Smooth muscle cell (in vitro differentiated cells): ENCODE results near the gene PPAT. TPM values are rescaled to one million over a fixed set of nuclear protein-coding genes. Genes with fewer than 3 reads are reported as not detected.
A peak's percentile ranks its signal among the peaks of the same experiment; 100 is the strongest.

ENCODE experiments used
- DNase-seq: peaks from one replicate; lab custom pipeline; 2025; ENCODE audit not compliant: unreplicated experiment; lab: John Stamatoyannopoulos, UW
- H2AFZ ChIP-seq: fragments of 200-600 bp; sonication (generic); 2 replicates; pipeline ENCODE4 v1.6.0; 2016; ENCODE audit warnings: antibody characterized with exemption, low read depth, mild to moderate bottlenecking
- H3F3A ChIP-seq: fragments of 200-600 bp; sonication (generic); 2 replicates; pipeline ENCODE4 v1.6.0; 2017; ENCODE audit warnings: antibody characterized with exemption, low read depth
- H3K27ac ChIP-seq: fragments of 200-600 bp; sonication (generic); 2 replicates; pipeline ENCODE4 v1.5.1; 2016; ENCODE audit warnings: low read depth, mild to moderate bottlenecking
- H3K27me3 ChIP-seq: fragments of 200-600 bp; sonication (generic); 2 replicates; pipeline ENCODE4 v1.6.1; 2016; ENCODE audit warnings: low read depth, mild to moderate bottlenecking
- H3K36me3 ChIP-seq: fragments of 200-600 bp; sonication (generic); 2 replicates; pipeline ENCODE4 v1.5.1; 2016; ENCODE audit warnings: low read depth
- H3K4me1 ChIP-seq: fragments of 200-600 bp; sonication (generic); 2 replicates; pipeline ENCODE4 v1.5.1; 2016; ENCODE audit warnings: low read depth
- H3K4me2 ChIP-seq: fragments of 200-600 bp; sonication (generic); 2 replicates; pipeline ENCODE4 v1.6.0; 2016; ENCODE audit warnings: mild to moderate bottlenecking
- H3K4me3 ChIP-seq: fragments of 200-600 bp; sonication (generic); 2 replicates; pipeline ENCODE4 v1.5.1; 2016; ENCODE audit warnings: mild to moderate bottlenecking
- H3K79me2 ChIP-seq: fragments of 200-600 bp; sonication (generic); 2 replicates; pipeline ENCODE4 v1.6.0; 2016; ENCODE audit warnings: low read depth, mild to moderate bottlenecking
- H3K9ac ChIP-seq: fragments of 200-600 bp; sonication (generic); 2 replicates; pipeline ENCODE4 v1.6.0; 2016; ENCODE audit warnings: low read depth
- H3K9me3 ChIP-seq: fragments of 200-600 bp; sonication (generic); replicated peaks from 2 replicates; pipeline ENCODE4 v1.5.1; 2016; ENCODE audit warnings: low read depth
- H4K20me1 ChIP-seq: fragments of 200-600 bp; sonication (generic); 2 replicates; pipeline ENCODE4 v1.6.0; 2016; ENCODE audit warnings: low read depth
- WGBS: methylation state at CpG from one replicate; pipeline ENCODE4 v1.1.7; 2016; ENCODE audit warnings: low lambda C conversion rate; 5-methylcytosine and 5-hydroxymethylcytosine counted together
- polyA plus RNA-seq: library from polyadenylated mRNA; unstranded; fragments of >200 nt; fragmentation: Nextera tagmentation; extraction: Ambion mirVana; gene quantifications from 2 replicates; pipeline ENCODE4 v1.2.1, GENCODE V29; 2016
- total RNA-seq: library from RNA; depleted of rRNA; stranded (reverse); fragments of >200 nt; gene quantifications from 2 replicates; pipeline ENCODE4 v1.2.3, GENCODE V29; 2014
- TF ChIP-seq, protein P1 (sequence below): fragments of 200-600 bp; sonication (generic); IDR thresholded peaks from 2 replicates; pipeline ENCODE4 v1.5.1; 2017; ENCODE audit warnings: borderline replicate concordance, mild to moderate bottlenecking, antibody characterized with exemption; ENCODE audit not compliant: insufficient read depth, poor library complexity, severe bottlenecking

PPAT gene
- total and polyA plus RNA-seq, 2 experiments from 2014 or later: 11.6 to 26.8 TPM

DNA sequence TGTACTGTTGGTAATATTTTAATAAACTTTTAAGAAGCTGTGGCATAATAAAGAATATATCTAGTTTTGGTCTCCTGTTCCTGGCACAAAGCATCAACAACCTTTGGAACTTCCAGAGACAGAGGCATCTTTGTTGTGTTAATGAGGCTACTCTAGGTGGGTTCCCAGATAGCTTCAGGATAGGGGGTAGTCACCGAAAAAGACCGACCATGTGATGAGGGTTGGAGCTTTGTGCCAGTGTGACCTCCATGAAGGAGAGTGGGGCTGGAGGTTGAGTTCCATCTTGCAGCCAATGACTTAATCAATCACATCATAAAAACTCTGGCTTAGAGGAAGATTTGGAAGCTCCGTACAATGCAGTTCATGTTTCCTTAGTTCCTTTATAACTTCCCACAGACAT lies 9.9 kb downstream of the PPAT start:
- no peaks in the 10 kb centered on the region for H3F3A ChIP-seq
- H3K27ac ChIP-seq: no peak overlapping the region
- WGBS: 73% methylated on average over 3 of the region's 3 CpGs
- no peak overlapping the region for H2AFZ ChIP-seq
- H3K79me2 ChIP-seq: peaks cover 95% of the 10 kb centered on the region
- no peaks in the 10 kb centered on the region for H3K27me3 ChIP-seq
- no peak overlapping the region for H3K4me2 ChIP-seq
- no peak for DNase-seq
- TF ChIP-seq, protein P1, sequence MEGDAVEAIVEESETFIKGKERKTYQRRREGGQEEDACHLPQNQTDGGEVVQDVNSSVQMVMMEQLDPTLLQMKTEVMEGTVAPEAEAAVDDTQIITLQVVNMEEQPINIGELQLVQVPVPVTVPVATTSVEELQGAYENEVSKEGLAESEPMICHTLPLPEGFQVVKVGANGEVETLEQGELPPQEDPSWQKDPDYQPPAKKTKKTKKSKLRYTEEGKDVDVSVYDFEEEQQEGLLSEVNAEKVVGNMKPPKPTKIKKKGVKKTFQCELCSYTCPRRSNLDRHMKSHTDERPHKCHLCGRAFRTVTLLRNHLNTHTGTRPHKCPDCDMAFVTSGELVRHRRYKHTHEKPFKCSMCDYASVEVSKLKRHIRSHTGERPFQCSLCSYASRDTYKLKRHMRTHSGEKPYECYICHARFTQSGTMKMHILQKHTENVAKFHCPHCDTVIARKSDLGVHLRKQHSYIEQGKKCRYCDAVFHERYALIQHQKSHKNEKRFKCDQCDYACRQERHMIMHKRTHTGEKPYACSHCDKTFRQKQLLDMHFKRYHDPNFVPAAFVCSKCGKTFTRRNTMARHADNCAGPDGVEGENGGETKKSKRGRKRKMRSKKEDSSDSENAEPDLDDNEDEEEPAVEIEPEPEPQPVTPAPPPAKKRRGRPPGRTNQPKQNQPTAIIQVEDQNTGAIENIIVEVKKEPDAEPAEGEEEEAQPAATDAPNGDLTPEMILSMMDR: no peak
- H3K4me3 ChIP-seq: no peak overlapping the region
- H3K36me3 ChIP-seq: no peaks in the 10 kb centered on the region
- no peaks in the 10 kb centered on the region for H3K4me1 ChIP-seq
- peaks cover 12% of the 10 kb centered on the region for H4K20me1 ChIP-seq
- no peak overlapping the region for H3K9ac ChIP-seq
- no peaks in the 10 kb centered on the region for H3K9me3 ChIP-seq

DNA sequence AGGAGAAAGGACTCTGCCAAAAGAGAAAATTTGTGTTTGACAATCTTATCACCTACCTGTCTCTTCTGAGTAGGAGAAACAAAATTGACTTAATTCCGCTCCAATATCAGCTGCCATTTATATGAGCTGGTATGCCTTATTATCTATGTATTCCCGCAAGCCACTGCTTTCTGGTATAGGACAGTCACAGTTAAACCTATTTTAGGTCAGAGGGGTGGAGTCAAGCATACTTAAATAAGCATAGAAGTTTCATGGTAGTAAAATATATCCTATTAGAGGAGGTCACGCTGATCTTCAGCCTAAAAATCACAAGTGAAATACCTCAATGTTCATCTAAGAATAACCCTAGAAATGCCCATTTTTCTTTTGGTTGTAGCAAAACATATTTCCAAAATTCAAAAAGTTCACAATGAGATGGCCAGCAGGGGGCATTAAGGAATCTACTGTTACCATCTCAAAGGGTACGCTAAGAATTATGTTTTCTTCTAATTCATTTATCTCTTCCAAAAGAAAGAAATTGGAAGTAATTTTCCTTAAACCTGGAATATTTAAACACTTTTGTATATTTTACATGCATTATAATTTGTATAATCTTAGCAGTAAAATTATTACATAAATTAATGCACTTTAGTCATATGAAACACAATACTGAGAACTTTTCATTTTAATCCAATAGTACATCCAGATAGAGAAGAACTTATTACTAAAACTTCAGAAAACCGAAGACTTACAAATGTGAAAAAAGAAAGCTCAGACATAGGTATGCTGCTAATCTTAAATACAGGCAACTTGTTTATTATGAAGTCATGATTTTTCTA lies 10.5 kb downstream of the PPAT start:
- Histone ChIP-seq H3K27me3 (no peaks in the 10 kb centered on the region), H3K4me2 (no peak overlapping the region), H3F3A (no peaks in the 10 kb centered on the region), H3K4me1 (no peaks in the 10 kb centered on the region), H3K36me3 (no peaks in the 10 kb centered on the region), H3K4me3 (no peak overlapping the region), H3K27ac (no peak overlapping the region), H3K79me2 (peaks cover 95% of the 10 kb centered on the region), H4K20me1 (peaks cover 12% of the 10 kb centered on the region), H3K9ac (no peak overlapping the region), H2AFZ (no peak overlapping the region), H3K9me3 (no peaks in the 10 kb centered on the region)
- 78% methylated on average over 5 of the region's 5 CpGs for WGBS
- no peak for DNase-seq
- TF ChIP-seq, protein P1: peak; percentile 61

DNA sequence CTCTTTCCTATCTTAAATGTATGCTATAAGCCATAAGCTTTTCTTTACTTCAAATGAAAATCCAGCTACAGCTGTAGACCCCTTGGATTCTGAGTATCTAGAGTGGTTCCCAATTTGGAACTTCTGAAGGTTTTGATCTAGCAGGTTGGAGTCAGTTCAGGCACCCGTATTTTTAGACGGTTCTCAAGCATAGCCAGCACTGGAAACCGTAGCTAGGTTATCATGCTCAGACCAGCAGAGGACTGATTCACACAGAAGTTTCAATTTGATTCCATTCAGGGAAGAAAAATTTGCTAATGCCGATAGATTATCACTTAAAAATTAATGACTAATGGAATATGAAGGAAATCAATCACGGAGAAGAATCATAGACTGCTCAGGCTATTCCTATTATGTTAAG lies 11.2 kb downstream of the PPAT start:
- Histone ChIP-seq H3K9ac (no peak overlapping the region), H3K4me2 (no peak overlapping the region), H3K4me3 (no peak overlapping the region), H3K27me3 (no peaks in the 10 kb centered on the region), H3K36me3 (no peaks in the 10 kb centered on the region), H2AFZ (no peak overlapping the region), H3F3A (no peaks in the 10 kb centered on the region), H3K9me3 (no peaks in the 10 kb centered on the region), H3K27ac (no peak overlapping the region), H3K79me2 (peaks cover 94% of the 10 kb centered on the region), H4K20me1 (peaks cover 12% of the 10 kb centered on the region), H3K4me1 (no peaks in the 10 kb centered on the region)
- DNase-seq: no peak
- 96% methylated on average over 5 of the region's 5 CpGs for WGBS
- TF ChIP-seq, protein P1: no peak

DNA sequence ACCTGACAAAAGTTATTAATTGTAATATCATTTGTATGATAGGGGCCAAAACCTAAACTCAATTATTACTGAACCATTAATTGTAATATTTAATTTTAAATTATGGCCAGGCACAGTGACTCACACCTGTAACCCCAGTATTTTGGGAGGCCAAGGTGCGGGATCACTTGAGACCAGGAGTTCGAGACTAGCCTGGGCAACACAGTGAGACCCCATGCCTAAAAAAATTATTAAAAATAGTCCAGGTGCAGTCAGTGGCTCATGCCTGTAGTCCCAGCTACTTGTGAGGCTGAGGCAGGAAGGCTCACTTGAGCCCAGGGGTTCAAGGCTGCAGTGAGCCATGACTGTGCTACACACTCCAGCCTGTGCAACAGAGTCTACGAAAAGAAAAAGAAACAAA lies 18.0 kb downstream of the PPAT start:
- Histone ChIP-seq H4K20me1 (no peaks in the 10 kb centered on the region), H3K9me3 (no peaks in the 10 kb centered on the region), H2AFZ (no peak overlapping the region), H3K9ac (no peak overlapping the region), H3K27ac (no peak overlapping the region), H3K27me3 (no peaks in the 10 kb centered on the region), H3K4me3 (no peak overlapping the region), H3K36me3 (no peaks in the 10 kb centered on the region), H3F3A (no peaks in the 10 kb centered on the region), H3K4me2 (no peak overlapping the region), H3K4me1 (no peaks in the 10 kb centered on the region), H3K79me2 (peaks cover 84% of the 10 kb centered on the region)
- TF ChIP-seq, protein P1: no peak
- WGBS: 100% methylated on average over 3 of the region's 3 CpGs
- no peak for DNase-seq
